Measurements from ENCODE around the gene GPX4.
A peak's percentile ranks its signal among the peaks of the same experiment; 100 is the strongest.

The GPX4 gene, protein sequence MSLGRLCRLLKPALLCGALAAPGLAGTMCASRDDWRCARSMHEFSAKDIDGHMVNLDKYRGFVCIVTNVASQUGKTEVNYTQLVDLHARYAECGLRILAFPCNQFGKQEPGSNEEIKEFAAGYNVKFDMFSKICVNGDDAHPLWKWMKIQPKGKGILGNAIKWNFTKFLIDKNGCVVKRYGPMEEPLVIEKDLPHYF

DNA sequence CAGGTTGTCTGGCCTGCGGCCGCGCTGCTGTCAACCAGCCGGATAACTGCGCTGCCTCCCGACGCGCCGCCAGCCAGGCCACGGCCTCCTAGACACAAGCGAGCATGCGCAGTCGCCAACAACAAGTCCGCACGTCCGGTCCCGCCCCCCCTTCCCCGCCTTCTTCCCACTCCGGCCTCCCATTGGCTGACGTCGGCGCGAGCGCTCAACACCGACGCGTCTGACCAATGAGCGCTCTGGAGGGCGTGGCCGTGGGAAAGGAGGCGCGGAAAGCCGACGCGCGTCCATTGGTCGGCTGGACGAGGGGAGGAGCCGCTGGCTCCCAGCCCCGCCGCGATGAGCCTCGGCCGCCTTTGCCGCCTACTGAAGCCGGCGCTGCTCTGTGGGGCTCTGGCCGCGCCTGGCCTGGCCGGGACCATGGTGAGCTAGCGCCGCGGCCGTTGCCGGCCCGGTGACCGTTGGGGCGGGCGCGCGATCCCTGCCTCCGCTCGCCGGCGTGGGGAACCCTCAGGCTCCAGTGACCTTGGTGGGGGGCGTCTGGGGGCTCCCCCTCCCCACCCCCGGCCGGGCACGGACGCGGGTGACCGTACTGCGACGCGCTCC lies at the start of gene GPX4:
Gene GPX4 (plus strand): TSS at position 287 of the 603 bp plus-strand sequence. CDS start 50 bp downstream, at position 337.
- peaks cover 26% of the 10 kb centered on the region for H3K4me1 ChIP-seq (ENCODE audit: insufficient read depth, poor library complexity, severe bottlenecking)
- TF ChIP-seq, protein P1, sequence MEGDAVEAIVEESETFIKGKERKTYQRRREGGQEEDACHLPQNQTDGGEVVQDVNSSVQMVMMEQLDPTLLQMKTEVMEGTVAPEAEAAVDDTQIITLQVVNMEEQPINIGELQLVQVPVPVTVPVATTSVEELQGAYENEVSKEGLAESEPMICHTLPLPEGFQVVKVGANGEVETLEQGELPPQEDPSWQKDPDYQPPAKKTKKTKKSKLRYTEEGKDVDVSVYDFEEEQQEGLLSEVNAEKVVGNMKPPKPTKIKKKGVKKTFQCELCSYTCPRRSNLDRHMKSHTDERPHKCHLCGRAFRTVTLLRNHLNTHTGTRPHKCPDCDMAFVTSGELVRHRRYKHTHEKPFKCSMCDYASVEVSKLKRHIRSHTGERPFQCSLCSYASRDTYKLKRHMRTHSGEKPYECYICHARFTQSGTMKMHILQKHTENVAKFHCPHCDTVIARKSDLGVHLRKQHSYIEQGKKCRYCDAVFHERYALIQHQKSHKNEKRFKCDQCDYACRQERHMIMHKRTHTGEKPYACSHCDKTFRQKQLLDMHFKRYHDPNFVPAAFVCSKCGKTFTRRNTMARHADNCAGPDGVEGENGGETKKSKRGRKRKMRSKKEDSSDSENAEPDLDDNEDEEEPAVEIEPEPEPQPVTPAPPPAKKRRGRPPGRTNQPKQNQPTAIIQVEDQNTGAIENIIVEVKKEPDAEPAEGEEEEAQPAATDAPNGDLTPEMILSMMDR (IDR thresholded peaks at IDR 0.05; ENCODE audit: poor library complexity, severe bottlenecking) = no peak

DNA sequence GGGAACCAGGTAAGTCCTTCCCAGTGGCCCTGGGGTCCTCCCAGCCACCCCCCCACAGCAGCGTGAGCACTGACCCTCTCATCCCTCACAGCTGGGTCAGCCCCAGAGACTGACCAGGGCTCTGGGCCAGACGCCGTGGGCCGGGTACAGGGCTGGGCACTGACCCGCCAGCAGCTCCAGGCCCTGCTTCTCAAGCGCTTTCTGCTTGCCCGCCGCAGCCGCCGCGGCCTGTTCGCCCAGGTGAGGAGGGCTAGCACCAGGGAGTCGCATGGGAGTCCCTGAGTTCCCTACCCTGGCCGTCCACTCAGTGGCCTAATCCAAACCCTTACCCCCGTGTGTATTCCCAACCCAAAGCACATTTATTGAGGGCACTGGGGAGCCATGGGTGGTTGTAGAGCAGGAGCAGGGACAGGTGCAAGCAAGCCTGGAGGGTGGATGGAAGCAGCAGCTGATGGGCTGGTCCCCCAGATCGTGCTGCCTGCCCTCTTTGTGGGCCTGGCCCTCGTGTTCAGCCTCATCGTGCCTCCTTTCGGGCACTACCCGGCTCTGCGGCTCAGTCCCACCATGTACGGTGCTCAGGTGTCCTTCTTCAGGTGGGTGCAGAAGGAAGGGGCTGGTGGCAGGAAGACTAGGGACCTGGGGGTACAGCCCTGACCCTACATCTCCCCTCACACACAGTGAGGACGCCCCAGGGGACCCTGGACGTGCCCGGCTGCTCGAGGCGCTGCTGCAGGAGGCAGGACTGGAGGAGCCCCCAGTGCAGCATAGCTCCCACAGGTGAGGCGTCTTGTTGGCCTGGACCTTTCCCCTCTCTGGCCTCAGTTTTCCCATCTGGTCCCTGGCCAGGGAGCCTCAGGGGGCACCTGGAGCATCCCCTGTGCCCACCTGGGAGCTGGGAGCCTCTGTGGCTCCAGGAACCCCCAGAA lies 49.4 kb upstream of the GPX4 start:
- H3K27ac ChIP-seq (ENCODE audit: poor library complexity, severe bottlenecking) = no peak overlapping the region
- no peaks in the 10 kb centered on the region for H3K27me3 ChIP-seq (ENCODE audit: insufficient read depth, poor library complexity, severe bottlenecking)
- H3K36me3 ChIP-seq (ENCODE audit: low read depth) = no peaks in the 10 kb centered on the region; the same call in 1 of the 2 replicates
- DNase-seq (ENCODE audit: low spot score) (no peak), ATAC-seq (ENCODE audit: low read depth) (no peak)
- TF ChIP-seq, protein P1 (IDR thresholded peaks at IDR 0.05; ENCODE audit: poor library complexity, severe bottlenecking) = no peak
- no peak overlapping the region for H3K4me3 ChIP-seq (ENCODE audit: severe bottlenecking)
- H3K9me3 ChIP-seq (ENCODE audit: severe bottlenecking) = no peaks in the 10 kb centered on the region
- H3K4me1 ChIP-seq (ENCODE audit: insufficient read depth, poor library complexity, severe bottlenecking) = no peaks in the 10 kb centered on the region

More for the DNA sequence above, at the start of gene GPX4:
- H3K27ac ChIP-seq (ENCODE audit: poor library complexity, severe bottlenecking) = peak within 1 kb of the TSS; percentile 94
- ATAC-seq (ENCODE audit: low read depth) (peak; percentile 76), DNase-seq (ENCODE audit: low spot score) (peak; percentile 98)
- H3K4me3 ChIP-seq (ENCODE audit: severe bottlenecking) = peak within 1 kb of the TSS; percentile 70
- H3K9me3 ChIP-seq (ENCODE audit: severe bottlenecking) = no peaks in the 10 kb centered on the region
- H3K36me3 ChIP-seq (ENCODE audit: low read depth) = peaks cover 26% of the 10 kb centered on the region
- no peaks in the 10 kb centered on the region for H3K27me3 ChIP-seq (ENCODE audit: insufficient read depth, poor library complexity, severe bottlenecking)

DNA sequence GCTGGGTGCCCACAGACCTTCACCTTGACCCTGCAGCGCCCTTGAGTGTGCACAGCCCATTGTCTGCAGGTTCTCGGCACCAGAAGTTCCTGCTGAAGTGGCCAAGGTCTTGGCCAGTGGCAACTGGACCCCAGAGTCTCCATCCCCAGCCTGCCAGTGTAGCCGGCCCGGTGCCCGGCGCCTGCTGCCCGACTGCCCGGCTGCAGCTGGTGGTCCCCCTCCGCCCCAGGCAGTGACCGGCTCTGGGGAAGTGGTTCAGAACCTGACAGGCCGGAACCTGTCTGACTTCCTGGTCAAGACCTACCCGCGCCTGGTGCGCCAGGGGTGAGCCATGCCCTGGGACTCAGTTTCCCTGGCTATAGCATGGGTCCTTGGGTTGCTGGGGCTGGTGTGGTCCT lies 48.8 kb upstream of the GPX4 start:
- no peaks in the 10 kb centered on the region; the same call in 1 of the 2 replicates for H3K36me3 ChIP-seq (ENCODE audit: low read depth)
- DNase-seq (ENCODE audit: low spot score) (no peak), ATAC-seq (ENCODE audit: low read depth) (no peak)
- H3K4me1 ChIP-seq (ENCODE audit: insufficient read depth, poor library complexity, severe bottlenecking) = no peaks in the 10 kb centered on the region
- no peaks in the 10 kb centered on the region for H3K9me3 ChIP-seq (ENCODE audit: severe bottlenecking)
- TF ChIP-seq, protein P1 (IDR thresholded peaks at IDR 0.05; ENCODE audit: poor library complexity, severe bottlenecking) = no peak
- no peak overlapping the region for H3K4me3 ChIP-seq (ENCODE audit: severe bottlenecking)
- H3K27me3 ChIP-seq (ENCODE audit: insufficient read depth, poor library complexity, severe bottlenecking) = no peaks in the 10 kb centered on the region
- no peak overlapping the region for H3K27ac ChIP-seq (ENCODE audit: poor library complexity, severe bottlenecking)

DNA sequence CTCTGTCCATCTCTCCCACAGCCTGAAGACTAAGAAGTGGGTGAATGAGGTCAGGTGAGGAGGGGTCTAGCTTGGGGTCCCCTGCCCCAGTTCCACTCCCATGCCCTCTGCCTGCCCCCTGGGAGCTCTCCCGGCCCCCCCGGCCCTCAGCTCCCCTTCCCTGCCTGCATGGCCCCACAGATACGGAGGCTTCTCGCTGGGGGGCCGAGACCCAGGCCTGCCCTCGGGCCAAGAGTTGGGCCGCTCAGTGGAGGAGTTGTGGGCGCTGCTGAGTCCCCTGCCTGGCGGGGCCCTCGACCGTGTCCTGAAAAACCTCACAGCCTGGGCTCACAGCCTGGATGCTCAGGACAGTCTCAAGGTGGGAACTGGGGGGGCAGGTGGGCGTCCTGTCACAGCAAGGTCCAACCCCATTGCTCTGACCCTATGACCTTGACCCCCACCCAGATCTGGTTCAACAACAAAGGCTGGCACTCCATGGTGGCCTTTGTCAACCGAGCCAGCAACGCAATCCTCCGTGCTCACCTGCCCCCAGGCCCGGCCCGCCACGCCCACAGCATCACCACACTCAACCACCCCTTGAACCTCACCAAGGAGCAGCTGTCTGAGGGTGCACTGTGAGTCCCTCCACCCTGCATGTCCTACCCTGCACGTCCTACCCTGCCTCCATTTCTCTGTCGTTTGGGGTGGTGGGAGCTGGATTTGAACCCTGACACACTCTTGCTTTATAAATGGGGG lies 47.7 kb upstream of the GPX4 start:
- no peaks in the 10 kb centered on the region for H3K4me1 ChIP-seq (ENCODE audit: insufficient read depth, poor library complexity, severe bottlenecking)
- H3K4me3 ChIP-seq (ENCODE audit: severe bottlenecking) = no peak overlapping the region
- ATAC-seq (ENCODE audit: low read depth) (no peak), DNase-seq (ENCODE audit: low spot score) (no peak)
- H3K27me3 ChIP-seq (ENCODE audit: insufficient read depth, poor library complexity, severe bottlenecking) = no peaks in the 10 kb centered on the region
- no peaks in the 10 kb centered on the region; the same call in 1 of the 2 replicates for H3K36me3 ChIP-seq (ENCODE audit: low read depth)
- no peak overlapping the region for H3K27ac ChIP-seq (ENCODE audit: poor library complexity, severe bottlenecking)
- TF ChIP-seq, protein P1 (IDR thresholded peaks at IDR 0.05; ENCODE audit: poor library complexity, severe bottlenecking) = no peak
- H3K9me3 ChIP-seq (ENCODE audit: severe bottlenecking) = no peaks in the 10 kb centered on the region
